Measurements from ENCODE around the gene RYR1. TPM values are rescaled to one million over a fixed set of nuclear protein-coding genes. Genes with fewer than 3 reads are reported as not detected.

RYR1 gene
- total RNA-seq, 1 experiment from 2014 or later, result not detected

- H3K9ac ChIP-seq (ENCODE audit: low read length), result no peak overlapping the region
- H3K27me3 ChIP-seq (ENCODE audit: low read length), result no peaks in the 10 kb centered on the region
- H3K36me3 ChIP-seq (ENCODE audit: low read depth, low read length), result no peaks in the 10 kb centered on the region
- no peak overlapping the region for H3K4me3 ChIP-seq (ENCODE audit: low read length)
- H3K4me2 ChIP-seq (ENCODE audit: low read length), result no peak overlapping the region
- POLR2A ChIA-PET (ENCODE audit: unreplicated experiment), result no interaction called here
- H4K20me1 ChIP-seq (ENCODE audit: low read length), result no peaks in the 10 kb centered on the region
- TF ChIP-seq EZH2phosphoT487 (IDR thresholded peaks at IDR 0.05; ENCODE audit: borderline replicate concordance, low read length), result no peak
- TF ChIP-seq, protein P1, sequence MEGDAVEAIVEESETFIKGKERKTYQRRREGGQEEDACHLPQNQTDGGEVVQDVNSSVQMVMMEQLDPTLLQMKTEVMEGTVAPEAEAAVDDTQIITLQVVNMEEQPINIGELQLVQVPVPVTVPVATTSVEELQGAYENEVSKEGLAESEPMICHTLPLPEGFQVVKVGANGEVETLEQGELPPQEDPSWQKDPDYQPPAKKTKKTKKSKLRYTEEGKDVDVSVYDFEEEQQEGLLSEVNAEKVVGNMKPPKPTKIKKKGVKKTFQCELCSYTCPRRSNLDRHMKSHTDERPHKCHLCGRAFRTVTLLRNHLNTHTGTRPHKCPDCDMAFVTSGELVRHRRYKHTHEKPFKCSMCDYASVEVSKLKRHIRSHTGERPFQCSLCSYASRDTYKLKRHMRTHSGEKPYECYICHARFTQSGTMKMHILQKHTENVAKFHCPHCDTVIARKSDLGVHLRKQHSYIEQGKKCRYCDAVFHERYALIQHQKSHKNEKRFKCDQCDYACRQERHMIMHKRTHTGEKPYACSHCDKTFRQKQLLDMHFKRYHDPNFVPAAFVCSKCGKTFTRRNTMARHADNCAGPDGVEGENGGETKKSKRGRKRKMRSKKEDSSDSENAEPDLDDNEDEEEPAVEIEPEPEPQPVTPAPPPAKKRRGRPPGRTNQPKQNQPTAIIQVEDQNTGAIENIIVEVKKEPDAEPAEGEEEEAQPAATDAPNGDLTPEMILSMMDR (conservative IDR thresholded peaks at IDR 0.05; ENCODE audit: low read depth, low read length), result no peak
- no TSS peak for BruUV-seq (replicated peaks)
- CTCF ChIA-PET, result interaction anchor here (0.6 kb wide), 1 partner anchor 104 kb away, joined by 13 read pairs; the partner anchor contains the start of gene FAM98C
- H3K9me2 ChIP-seq (replicated peaks; ENCODE audit: low read length), result no peaks in the 10 kb centered on the region
- DNase-seq, result peak; percentile 89
- no peaks in the 10 kb centered on the region for H3K9me3 ChIP-seq (ENCODE audit: low read length)
- intact Hi-C loops (cut with micrococcal nuclease), result no loop called here
- no peak overlapping the region for H3K27ac ChIP-seq (ENCODE audit: low read length)
- no peaks in the 10 kb centered on the region for H3K4me1 ChIP-seq (ENCODE audit: insufficient read depth, low read length)
- no peaks in the 10 kb centered on the region for H3K79me2 ChIP-seq (ENCODE audit: low read length)
- no peaks in the 10 kb centered on the region for H3F3A ChIP-seq (ENCODE audit: low read length, unreplicated experiment)
- peak; percentile 89 for ATAC-seq
- peak overlapping the region; percentile 65 for H2AFZ ChIP-seq (ENCODE audit: low read length)
Observed at GRCh38 chr19:38506723-38507550, 73.4 kb downstream of the RYR1 start.

DNA sequence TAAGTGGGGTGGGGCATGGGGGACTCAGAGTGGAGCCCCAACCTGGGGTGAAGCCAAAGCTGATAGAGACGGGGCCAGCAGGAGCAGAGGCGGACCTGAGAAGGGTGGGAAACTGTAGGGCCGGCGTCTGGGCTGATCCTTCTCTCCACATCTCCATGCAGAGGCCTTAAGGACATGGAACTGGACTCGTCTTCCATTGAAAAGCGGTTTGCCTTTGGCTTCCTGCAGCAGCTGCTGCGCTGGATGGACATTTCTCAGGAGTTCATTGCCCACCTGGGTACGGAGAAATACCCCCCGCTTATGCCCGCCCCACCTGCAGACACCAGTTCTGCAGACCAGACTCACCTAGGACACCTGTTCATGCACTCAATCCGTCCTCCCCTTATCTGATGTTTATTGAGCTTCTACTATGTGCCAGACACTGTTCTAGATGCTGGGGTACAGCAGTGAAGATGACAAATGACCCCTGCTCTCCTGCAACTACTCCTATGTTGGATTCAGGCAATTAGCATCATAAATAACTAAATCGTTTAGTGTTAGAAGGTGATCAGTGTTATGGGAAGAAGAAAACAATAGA is 74.1 kb downstream of the RYR1 start:
- no peak overlapping the region for H3K4me3 ChIP-seq (ENCODE audit: low read length)
- DNase-seq, result no peak
- POLR2A ChIA-PET (ENCODE audit: unreplicated experiment), result no interaction called here

More for the DNA sequence above, 74.1 kb downstream of the RYR1 start:
- Histone ChIP-seq H3K9me2 (replicated peaks; ENCODE audit: low read length) (no peaks in the 10 kb centered on the region), H3K79me2 (ENCODE audit: low read length) (no peaks in the 10 kb centered on the region), H3K9me3 (ENCODE audit: low read length) (no peaks in the 10 kb centered on the region), H3F3A (ENCODE audit: low read length, unreplicated experiment) (no peaks in the 10 kb centered on the region), H4K20me1 (ENCODE audit: low read length) (no peaks in the 10 kb centered on the region), H3K27ac (ENCODE audit: low read length) (no peak overlapping the region), H3K4me2 (ENCODE audit: low read length) (no peak overlapping the region), H3K9ac (ENCODE audit: low read length) (no peak overlapping the region), H3K4me1 (ENCODE audit: insufficient read depth, low read length) (no peaks in the 10 kb centered on the region), H3K27me3 (ENCODE audit: low read length) (no peaks in the 10 kb centered on the region), H2AFZ (ENCODE audit: low read length) (no peak overlapping the region), H3K36me3 (ENCODE audit: low read depth, low read length) (no peaks in the 10 kb centered on the region)
- intact Hi-C loops (cut with micrococcal nuclease), result no loop called here
- TF ChIP-seq, protein P1 (conservative IDR thresholded peaks at IDR 0.05; ENCODE audit: low read depth, low read length), result no peak
- TF ChIP-seq EZH2phosphoT487 (IDR thresholded peaks at IDR 0.05; ENCODE audit: borderline replicate concordance, low read length) (no peak), EZH2 (IDR thresholded peaks at IDR 0.05; ENCODE audit: low read length, unreplicated experiment) (no peak)
- no peak; the same call in 1 of the 2 replicates for ATAC-seq
- CTCF ChIA-PET, result interaction anchor here (0.6 kb wide), 1 partner anchor 105 kb away, joined by 13 read pairs; the partner anchor contains the start of gene FAM98C
- no TSS peak for BruUV-seq (replicated peaks)

Measured in PC-3 (cell line).